ENCODE data around the gene CD320.

DNA sequence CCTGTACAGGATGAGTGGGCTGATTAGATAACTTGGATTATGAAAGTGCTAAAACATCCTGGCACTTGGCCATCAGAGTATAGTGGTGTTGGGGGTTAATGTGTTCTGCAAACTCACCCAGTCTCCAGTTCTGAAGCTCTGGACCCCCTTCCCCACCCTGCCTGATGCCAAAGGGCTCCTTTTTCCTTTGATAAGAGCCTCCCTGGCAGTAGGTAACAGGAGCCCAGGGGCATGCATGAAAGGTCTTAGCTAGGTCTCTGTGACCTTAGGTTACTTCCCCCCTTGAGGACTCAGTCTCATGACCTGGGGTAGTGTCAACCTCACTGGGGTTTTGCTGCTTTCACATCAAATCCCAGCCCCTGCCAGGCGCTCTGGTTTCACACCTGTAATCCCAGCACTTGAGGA, 15.6 kb upstream of the CD320 start:
- TF ChIP-seq, protein P1, sequence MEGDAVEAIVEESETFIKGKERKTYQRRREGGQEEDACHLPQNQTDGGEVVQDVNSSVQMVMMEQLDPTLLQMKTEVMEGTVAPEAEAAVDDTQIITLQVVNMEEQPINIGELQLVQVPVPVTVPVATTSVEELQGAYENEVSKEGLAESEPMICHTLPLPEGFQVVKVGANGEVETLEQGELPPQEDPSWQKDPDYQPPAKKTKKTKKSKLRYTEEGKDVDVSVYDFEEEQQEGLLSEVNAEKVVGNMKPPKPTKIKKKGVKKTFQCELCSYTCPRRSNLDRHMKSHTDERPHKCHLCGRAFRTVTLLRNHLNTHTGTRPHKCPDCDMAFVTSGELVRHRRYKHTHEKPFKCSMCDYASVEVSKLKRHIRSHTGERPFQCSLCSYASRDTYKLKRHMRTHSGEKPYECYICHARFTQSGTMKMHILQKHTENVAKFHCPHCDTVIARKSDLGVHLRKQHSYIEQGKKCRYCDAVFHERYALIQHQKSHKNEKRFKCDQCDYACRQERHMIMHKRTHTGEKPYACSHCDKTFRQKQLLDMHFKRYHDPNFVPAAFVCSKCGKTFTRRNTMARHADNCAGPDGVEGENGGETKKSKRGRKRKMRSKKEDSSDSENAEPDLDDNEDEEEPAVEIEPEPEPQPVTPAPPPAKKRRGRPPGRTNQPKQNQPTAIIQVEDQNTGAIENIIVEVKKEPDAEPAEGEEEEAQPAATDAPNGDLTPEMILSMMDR (IDR thresholded peaks at IDR 0.05) = no peak
- no peak for TF ChIP-seq POLR2A (IDR thresholded peaks at IDR 0.05)
